ENCODE data around the gene MYL10. TPM values are rescaled to one million over a fixed set of nuclear protein-coding genes. Genes with fewer than 3 reads are reported as not detected.

MYL10 gene
- total RNA-seq, 2 donors from 2014 or later: not detected

DNA sequence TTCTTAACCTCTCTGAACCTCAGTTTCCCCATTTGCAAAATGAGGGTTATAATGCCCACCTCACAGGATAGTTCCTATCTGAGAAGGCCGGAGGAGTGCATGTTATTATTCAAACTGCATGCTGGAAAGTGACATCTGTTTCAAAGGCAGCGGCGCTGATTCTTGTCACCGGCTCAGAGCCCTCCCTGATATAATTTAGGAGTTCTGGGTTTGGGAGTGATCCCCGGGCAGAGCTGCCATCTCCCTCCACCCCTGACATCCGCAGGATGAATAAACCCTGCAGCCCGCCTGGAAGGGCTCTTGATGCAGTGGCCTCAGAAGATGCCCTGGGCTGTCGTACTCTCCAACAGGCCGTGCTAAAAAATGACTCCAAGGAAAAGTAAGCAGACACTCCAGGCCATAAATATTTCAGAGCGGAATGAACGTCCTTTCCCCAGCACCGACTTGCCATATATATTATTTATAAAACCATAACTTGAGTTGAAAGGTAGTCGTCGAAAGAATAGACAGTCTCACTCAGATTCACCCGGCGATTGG is 47.0 kb upstream of the MYL10 start:
- TF ChIP-seq, protein P1, sequence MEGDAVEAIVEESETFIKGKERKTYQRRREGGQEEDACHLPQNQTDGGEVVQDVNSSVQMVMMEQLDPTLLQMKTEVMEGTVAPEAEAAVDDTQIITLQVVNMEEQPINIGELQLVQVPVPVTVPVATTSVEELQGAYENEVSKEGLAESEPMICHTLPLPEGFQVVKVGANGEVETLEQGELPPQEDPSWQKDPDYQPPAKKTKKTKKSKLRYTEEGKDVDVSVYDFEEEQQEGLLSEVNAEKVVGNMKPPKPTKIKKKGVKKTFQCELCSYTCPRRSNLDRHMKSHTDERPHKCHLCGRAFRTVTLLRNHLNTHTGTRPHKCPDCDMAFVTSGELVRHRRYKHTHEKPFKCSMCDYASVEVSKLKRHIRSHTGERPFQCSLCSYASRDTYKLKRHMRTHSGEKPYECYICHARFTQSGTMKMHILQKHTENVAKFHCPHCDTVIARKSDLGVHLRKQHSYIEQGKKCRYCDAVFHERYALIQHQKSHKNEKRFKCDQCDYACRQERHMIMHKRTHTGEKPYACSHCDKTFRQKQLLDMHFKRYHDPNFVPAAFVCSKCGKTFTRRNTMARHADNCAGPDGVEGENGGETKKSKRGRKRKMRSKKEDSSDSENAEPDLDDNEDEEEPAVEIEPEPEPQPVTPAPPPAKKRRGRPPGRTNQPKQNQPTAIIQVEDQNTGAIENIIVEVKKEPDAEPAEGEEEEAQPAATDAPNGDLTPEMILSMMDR (IDR thresholded peaks at IDR 0.05): no peak
- H3K36me3 ChIP-seq: no peaks in the 10 kb centered on the region
- H3K27me3 ChIP-seq: no peaks in the 10 kb centered on the region
- H3K27ac ChIP-seq: no peak overlapping the region
- DNase-seq (ENCODE audit: low spot score): no peak
- no peaks in the 10 kb centered on the region for H3K9me3 ChIP-seq
- H3K4me1 ChIP-seq: peaks cover 0 to 4% of the 10 kb centered on the region in 2 donors
- no peak overlapping the region for H3K4me3 ChIP-seq

DNA sequence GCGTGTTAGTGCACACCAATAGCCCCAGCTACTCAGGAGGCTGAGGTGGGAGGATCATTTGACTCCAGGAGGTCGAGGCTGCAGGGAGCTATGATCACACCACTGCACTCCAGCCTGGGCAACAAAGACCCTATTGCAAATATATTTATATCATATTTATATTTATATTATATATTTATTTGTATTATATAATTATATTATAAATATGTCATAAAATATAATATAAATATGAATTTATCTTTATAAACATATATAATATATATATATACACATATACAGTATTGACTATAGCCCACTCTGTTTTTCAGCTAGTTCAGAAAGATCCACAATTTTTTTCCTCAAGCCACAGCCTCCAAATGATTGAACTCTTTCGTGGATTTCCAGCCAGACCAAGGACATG is 45.3 kb upstream of the MYL10 start:
- no peaks in the 10 kb centered on the region for H3K36me3 ChIP-seq
- TF ChIP-seq, protein P1 (IDR thresholded peaks at IDR 0.05): no peak
- H3K27me3 ChIP-seq: no peaks in the 10 kb centered on the region
- no peaks in the 10 kb centered on the region for H3K4me1 ChIP-seq
- H3K9me3 ChIP-seq: no peaks in the 10 kb centered on the region
- no peak overlapping the region for H3K4me3 ChIP-seq
- DNase-seq (ENCODE audit: low spot score): no peak
- no peak overlapping the region for H3K27ac ChIP-seq

DNA sequence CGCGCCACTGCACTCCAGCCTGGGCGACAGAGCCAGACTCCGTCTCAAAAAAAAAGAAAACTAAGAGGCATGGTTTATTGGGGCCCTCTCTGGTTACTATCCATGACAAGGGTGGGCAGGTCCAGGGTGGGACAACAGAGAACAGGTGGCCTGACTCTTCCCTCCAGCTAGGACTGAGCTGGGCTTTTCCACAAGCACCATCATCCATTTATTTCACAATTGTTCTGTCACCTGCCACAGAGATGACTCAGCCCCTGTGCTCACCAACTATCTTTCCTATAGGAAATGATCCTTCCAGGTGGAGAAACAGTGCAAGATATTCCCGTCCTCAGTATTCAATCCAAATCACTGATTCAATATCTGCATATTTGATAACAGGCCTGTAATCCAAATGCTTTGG is 44.9 kb upstream of the MYL10 start:
- Histone ChIP-seq H3K27me3 (no peaks in the 10 kb centered on the region), H3K27ac (no peak overlapping the region), H3K36me3 (no peaks in the 10 kb centered on the region), H3K4me1 (no peaks in the 10 kb centered on the region), H3K9me3 (no peaks in the 10 kb centered on the region), H3K4me3 (no peak overlapping the region)
- DNase-seq (ENCODE audit: low spot score): no peak
- TF ChIP-seq, protein P1 (IDR thresholded peaks at IDR 0.05): no peak

DNA sequence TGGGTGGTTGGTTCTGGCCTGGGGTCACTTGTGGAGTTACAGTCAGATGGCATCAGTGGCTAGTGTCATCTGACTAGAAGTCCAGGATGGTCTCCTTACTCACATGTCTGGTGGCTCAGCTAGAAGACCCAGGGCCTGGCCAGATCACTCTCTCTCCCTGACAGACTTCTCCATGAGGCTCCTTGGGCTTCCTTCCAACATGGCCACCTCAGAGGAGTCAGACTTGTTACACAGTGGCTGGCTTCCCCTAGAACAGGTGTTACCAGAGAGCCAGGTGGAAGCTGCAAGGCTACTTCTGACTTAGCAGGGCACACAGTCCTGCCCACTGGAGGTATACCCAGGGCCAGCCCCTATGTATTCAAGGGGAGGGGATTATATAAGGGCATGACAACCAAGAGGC is 44.2 kb upstream of the MYL10 start:
- Histone ChIP-seq H3K27me3 (no peaks in the 10 kb centered on the region), H3K4me1 (no peaks in the 10 kb centered on the region), H3K4me3 (no peak overlapping the region), H3K27ac (no peak overlapping the region), H3K36me3 (no peaks in the 10 kb centered on the region), H3K9me3 (no peaks in the 10 kb centered on the region)
- no peak for DNase-seq (ENCODE audit: low spot score)
- TF ChIP-seq, protein P1 (IDR thresholded peaks at IDR 0.05): no peak

DNA sequence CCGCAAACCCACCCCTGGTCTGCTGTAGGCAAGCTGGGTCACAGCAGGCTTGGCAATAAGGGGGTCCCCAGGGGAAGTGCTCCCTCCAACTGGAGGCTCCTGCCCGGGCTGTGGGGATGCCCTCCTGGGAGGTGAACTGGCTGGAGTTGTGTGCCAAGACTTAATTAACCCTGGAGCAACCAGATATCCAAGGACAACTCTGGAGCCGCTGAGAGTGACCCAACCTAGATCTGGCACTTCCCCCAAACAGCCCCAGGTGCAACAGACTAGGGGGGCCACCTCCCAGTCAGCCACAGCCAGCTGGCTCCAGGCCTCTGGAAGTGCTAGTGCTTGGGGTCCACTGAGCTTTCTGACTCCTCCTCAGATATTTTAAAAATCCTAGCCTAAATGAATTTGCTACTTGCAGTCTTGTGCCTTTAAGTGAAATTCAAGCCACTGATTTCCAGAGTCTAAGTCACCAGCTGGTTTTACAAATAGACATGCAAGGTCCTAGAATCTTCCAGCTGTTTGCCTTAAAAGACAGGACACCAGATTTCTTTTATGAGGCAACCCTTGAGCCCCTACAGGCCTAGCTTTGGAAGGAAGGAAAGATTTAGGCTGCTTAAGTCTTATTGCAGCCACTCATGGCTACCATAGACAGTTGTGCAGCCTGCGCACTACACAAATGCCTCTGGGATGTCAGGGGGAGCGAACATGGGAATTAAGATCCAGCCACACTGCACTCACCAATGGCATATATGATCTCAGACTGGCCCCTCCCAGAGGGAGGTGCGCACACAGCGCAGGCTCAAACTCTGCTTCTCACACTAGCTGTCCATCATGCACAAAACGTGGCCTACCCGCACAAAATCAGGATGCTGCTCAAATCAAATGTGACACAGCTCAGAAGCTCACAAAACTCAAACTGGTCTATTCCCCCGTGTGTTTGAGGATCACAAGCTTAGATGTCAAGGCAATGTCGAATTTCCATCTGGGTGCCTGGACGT is 42.6 kb upstream of the MYL10 start:
- H3K4me1 ChIP-seq: no peaks in the 10 kb centered on the region
- H3K27me3 ChIP-seq: no peaks in the 10 kb centered on the region
- H3K4me3 ChIP-seq: no peak overlapping the region
- no peak overlapping the region for H3K27ac ChIP-seq
- DNase-seq (ENCODE audit: low spot score): no peak
- no peaks in the 10 kb centered on the region for H3K9me3 ChIP-seq
- TF ChIP-seq, protein P1 (IDR thresholded peaks at IDR 0.05): no peak
- no peaks in the 10 kb centered on the region for H3K36me3 ChIP-seq
